H1 (cell line): ENCODE results near the gene DNAJB6. TPM values are rescaled to one million over a fixed set of nuclear protein-coding genes. Genes with fewer than 3 reads are reported as not detected.

Experiments
- polyA plus RNA-seq, 7 experiments: library from polyadenylated mRNA; depleted of rRNA in 3 of 7; stranded (reverse) in 5 of 7; unstranded in 2 of 7; fragments of >200 nt in 5 of 7; fragments of 200-250 nt in 2 of 7; gene quantifications; 1 replicate in 5 of 7; 2 replicates in 1 of 7; 4 replicates in 1 of 7; pipeline versions ENCODE4 v1.2.1 to v1.2.3, GENCODE V29; 2011 to 2013; ENCODE audit warnings: missing spikeins in 2 of 7, mixed read lengths in 2 of 7
- total RNA-seq: library from RNA; stranded (reverse); fragmentation: NEBNext Ultra II Directional; extraction: Animal tissue kit (Norgen Biotek cat#: 25700); gene quantifications from 2 replicates; pipeline ENCODE4 v1.2.1, GENCODE V29; 2021

DNAJB6 gene
- total and polyA plus RNA-seq, 2 of the 8 experiments (the other 6 are each of a cell fraction or from before 2014, with no cell fraction given): 166 to 295 TPM

Other genes starting within 250 kb of the DNAJB6 start
- 49.6 and 54.1 TPM in 2 replicates for gene UBE3C, start 198.1 kb upstream of the DNAJB6 start, total RNA-seq
- gene UBE3C, start 198.1 kb upstream of the DNAJB6 start, polyA plus RNA-seq (2011; rRNA removed): 26.5 and 32.0 TPM in 2 replicates